ENCODE results near the gene CDK15. TPM values are rescaled to one million over a fixed set of nuclear protein-coding genes. Genes with fewer than 3 reads are reported as not detected.

The CDK15 gene
- polyA plus RNA-seq, 2 of the 4 experiments (the other 2 are of a cell fraction) = not detected

DNA sequence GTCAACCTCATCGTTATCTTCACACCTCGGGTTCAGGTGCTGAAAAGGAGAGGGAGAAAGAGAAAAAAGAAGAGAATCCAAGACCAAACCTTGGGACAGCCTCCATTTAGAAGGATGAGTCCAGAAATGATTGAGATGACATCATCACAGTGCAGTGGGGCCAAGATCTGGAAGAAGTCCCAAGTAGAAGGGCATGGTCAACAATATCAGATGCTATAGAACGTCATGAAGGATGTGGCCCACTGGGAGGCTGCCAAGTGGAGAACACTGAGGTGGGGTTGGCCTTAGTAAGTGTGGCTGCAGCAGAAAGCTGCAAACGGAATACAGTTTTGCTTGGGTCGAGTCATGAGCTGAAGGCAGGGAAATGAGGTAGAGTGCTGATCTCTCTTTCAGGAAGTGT lies 136.2 kb downstream of the CDK15 start:
- FAIRE-seq = no peak
- no peaks in the 10 kb centered on the region for H3K9me3 ChIP-seq
- no peak overlapping the region for H3K4me2 ChIP-seq
- no peaks in the 10 kb centered on the region for H3K4me1 ChIP-seq
- no peak for DNase-seq (ENCODE audit: low read depth in 1 of 2, low spot score in 1 of 2)
- no peak for TF ChIP-seq BHLHE40 (IDR thresholded peaks at IDR 0.05; ENCODE audit: low read depth, low read length)
- TF ChIP-seq ZNF302 (CRISPR knock-in tag; IDR thresholded peaks at IDR 0.05) = no peak
- no peak for TF ChIP-seq HDAC2 (IDR thresholded peaks at IDR 0.05)
- no peak for TF ChIP-seq MYC (IDR thresholded peaks at IDR 0.05; ENCODE audit: borderline replicate concordance, low read length)
- TF ChIP-seq, protein P1, sequence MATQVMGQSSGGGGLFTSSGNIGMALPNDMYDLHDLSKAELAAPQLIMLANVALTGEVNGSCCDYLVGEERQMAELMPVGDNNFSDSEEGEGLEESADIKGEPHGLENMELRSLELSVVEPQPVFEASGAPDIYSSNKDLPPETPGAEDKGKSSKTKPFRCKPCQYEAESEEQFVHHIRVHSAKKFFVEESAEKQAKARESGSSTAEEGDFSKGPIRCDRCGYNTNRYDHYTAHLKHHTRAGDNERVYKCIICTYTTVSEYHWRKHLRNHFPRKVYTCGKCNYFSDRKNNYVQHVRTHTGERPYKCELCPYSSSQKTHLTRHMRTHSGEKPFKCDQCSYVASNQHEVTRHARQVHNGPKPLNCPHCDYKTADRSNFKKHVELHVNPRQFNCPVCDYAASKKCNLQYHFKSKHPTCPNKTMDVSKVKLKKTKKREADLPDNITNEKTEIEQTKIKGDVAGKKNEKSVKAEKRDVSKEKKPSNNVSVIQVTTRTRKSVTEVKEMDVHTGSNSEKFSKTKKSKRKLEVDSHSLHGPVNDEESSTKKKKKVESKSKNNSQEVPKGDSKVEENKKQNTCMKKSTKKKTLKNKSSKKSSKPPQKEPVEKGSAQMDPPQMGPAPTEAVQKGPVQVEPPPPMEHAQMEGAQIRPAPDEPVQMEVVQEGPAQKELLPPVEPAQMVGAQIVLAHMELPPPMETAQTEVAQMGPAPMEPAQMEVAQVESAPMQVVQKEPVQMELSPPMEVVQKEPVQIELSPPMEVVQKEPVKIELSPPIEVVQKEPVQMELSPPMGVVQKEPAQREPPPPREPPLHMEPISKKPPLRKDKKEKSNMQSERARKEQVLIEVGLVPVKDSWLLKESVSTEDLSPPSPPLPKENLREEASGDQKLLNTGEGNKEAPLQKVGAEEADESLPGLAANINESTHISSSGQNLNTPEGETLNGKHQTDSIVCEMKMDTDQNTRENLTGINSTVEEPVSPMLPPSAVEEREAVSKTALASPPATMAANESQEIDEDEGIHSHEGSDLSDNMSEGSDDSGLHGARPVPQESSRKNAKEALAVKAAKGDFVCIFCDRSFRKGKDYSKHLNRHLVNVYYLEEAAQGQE (IDR thresholded peaks at IDR 0.05) = no peak
- TF ChIP-seq, protein P2, sequence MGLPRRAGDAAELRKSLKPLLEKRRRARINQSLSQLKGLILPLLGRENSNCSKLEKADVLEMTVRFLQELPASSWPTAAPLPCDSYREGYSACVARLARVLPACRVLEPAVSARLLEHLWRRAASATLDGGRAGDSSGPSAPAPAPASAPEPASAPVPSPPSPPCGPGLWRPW (IDR thresholded peaks at IDR 0.05) = no peak
- TF ChIP-seq KDM1A (IDR thresholded peaks at IDR 0.05; ENCODE audit: low read depth) = no peak
- no peak for TF ChIP-seq CBX8 (IDR thresholded peaks at IDR 0.05)
- no peak for TF ChIP-seq KDM5A (IDR thresholded peaks at IDR 0.05)
- no peak overlapping the region for H3K27ac ChIP-seq
- H3K4me3 ChIP-seq = no peak overlapping the region
- 36% methylated on average over 5 of the region's 5 CpGs for WGBS (ENCODE audit: missing lambda C conversion rate)
- CTCF ChIA-PET = no interaction called here
- ATAC-seq = no peak
- POLR2A ChIA-PET = no interaction called here

Small RNAs within 50 kb of the gene (small RNA-seq; reads per million reads assigned to genes)
- gene RF00019 (0 reads per million in 6 experiments), gene RNU6-440P (0 reads per million in 6 experiments), gene UBE2V1P11 (0 reads per million in 6 experiments)

Other genes with a start within 250 kb of the CDK15 start
- 34.8 and 37.1 TPM in 2 replicates for gene TMEM237, start 163.0 kb upstream of the CDK15 start, polyA plus RNA-seq (2011; rRNA removed)
- 15.7 to 20.1 TPM (median 19.6 TPM) in 3 replicates for gene TMEM237, start 163.0 kb upstream of the CDK15 start, polyA plus RNA-seq (2017; fragmentation: RNase III; extraction: RNeasy Plus Mini Kit Qiagen cat#74134 plus additional on column Dnase treatment)
- gene MPP4, start 107.9 kb upstream of the CDK15 start, polyA plus RNA-seq (2011; rRNA removed) = 0.06 and 0.12 TPM in 2 replicates
- 0.16 to 0.21 TPM (median 0.19 TPM) in 3 replicates for gene MPP4, start 107.9 kb upstream of the CDK15 start, polyA plus RNA-seq (2017; fragmentation: RNase III; extraction: RNeasy Plus Mini Kit Qiagen cat#74134 plus additional on column Dnase treatment)
- gene ALS2, start 25.6 kb upstream of the CDK15 start, polyA plus RNA-seq (2011; rRNA removed) = 23.3 and 25.7 TPM in 2 replicates
- 14.3 to 18.2 TPM (median 18.1 TPM) in 3 replicates for gene ALS2, start 25.6 kb upstream of the CDK15 start, polyA plus RNA-seq (2017; fragmentation: RNase III; extraction: RNeasy Plus Mini Kit Qiagen cat#74134 plus additional on column Dnase treatment)
- gene FZD7, start 227.3 kb downstream of the CDK15 start, polyA plus RNA-seq (2011; rRNA removed) = 5.3 and 5.5 TPM in 2 replicates
- gene FZD7, start 227.3 kb downstream of the CDK15 start, polyA plus RNA-seq (2017; fragmentation: RNase III; extraction: RNeasy Plus Mini Kit Qiagen cat#74134 plus additional on column Dnase treatment) = 4.9 to 7.1 TPM (median 6.7 TPM) in 3 replicates

All from A549 (cell line).